ENCODE measurements around the gene NRAP. TPM values are rescaled to one million over a fixed set of nuclear protein-coding genes. Genes with fewer than 3 reads are reported as not detected.

NRAP gene
- total RNA-seq, 1 donor from 2014 or later, result not detected

DNA sequence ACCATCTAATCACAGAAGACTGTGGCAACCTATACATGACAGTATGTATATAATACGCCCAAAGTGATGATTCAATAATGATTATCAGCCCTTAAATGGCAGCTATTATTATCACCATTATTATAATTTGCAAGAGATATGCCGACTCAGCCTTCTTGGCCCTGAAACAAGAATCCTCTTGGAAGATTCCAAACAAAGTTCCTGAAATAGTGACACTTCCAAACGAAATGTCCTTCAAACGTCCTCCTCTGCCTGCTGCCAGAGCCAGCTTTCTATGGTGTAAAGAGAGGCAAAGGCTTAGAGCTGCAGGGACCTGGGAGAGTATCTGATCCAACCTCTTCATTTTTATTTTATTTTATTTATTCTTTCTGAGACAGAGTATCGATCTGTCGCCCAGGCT, 36.0 kb downstream of the NRAP start:
- Histone ChIP-seq H3K4me1 (no peaks in the 10 kb centered on the region), H3K4me3 (no peak overlapping the region), H3K36me3 (no peaks in the 10 kb centered on the region), H3K27ac (no peak overlapping the region), H3K9me3 (no peaks in the 10 kb centered on the region), H3K27me3 (ENCODE audit: low read depth) (no peaks in the 10 kb centered on the region)
- intact Hi-C loops (cut with DNase I), result no loop called here
- no peak for DNase-seq
- TF ChIP-seq, protein P1, sequence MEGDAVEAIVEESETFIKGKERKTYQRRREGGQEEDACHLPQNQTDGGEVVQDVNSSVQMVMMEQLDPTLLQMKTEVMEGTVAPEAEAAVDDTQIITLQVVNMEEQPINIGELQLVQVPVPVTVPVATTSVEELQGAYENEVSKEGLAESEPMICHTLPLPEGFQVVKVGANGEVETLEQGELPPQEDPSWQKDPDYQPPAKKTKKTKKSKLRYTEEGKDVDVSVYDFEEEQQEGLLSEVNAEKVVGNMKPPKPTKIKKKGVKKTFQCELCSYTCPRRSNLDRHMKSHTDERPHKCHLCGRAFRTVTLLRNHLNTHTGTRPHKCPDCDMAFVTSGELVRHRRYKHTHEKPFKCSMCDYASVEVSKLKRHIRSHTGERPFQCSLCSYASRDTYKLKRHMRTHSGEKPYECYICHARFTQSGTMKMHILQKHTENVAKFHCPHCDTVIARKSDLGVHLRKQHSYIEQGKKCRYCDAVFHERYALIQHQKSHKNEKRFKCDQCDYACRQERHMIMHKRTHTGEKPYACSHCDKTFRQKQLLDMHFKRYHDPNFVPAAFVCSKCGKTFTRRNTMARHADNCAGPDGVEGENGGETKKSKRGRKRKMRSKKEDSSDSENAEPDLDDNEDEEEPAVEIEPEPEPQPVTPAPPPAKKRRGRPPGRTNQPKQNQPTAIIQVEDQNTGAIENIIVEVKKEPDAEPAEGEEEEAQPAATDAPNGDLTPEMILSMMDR (IDR thresholded peaks at IDR 0.05), result no peak
- no peak for ATAC-seq

DNA sequence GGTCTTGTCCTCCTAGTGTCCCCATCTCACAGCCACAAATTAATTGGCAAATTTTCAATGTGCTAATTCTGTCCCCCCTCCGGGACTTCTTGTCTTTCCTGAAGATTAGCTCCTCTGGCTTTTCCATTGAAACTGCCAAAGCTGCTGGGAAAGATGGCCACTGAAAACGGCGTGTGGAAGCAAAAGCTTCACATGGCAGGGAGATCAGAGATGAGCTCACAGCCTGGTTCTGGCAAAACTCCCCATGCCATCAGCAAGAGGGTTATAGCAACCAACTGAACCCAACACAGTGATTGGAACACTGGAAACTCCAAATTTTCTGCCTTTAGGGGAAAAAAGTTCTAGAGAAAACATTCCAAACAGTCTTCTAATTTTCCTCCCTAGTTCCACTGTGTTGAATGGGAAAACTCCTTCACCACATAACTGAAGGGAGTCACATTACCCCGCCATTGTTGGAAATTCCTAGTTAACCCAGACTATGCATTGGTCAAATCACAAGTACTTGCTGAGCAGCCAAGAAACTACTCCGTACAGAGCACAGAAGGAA, 37.0 kb downstream of the NRAP start:
- H3K9me3 ChIP-seq, result no peaks in the 10 kb centered on the region
- DNase-seq (no peak), ATAC-seq (no peak)
- no peaks in the 10 kb centered on the region for H3K4me1 ChIP-seq
- TF ChIP-seq, protein P1 (IDR thresholded peaks at IDR 0.05), result no peak
- no peak overlapping the region for H3K4me3 ChIP-seq
- H3K27me3 ChIP-seq (ENCODE audit: low read depth), result no peaks in the 10 kb centered on the region
- H3K36me3 ChIP-seq, result no peaks in the 10 kb centered on the region
- H3K27ac ChIP-seq, result no peak overlapping the region
- intact Hi-C loops (cut with DNase I), result no loop called here

- Histone ChIP-seq H3K27ac (no peak overlapping the region), H3K4me1 (no peaks in the 10 kb centered on the region), H3K9me3 (no peaks in the 10 kb centered on the region), H3K27me3 (ENCODE audit: low read depth) (peaks cover 4% of the 10 kb centered on the region), H3K36me3 (no peaks in the 10 kb centered on the region), H3K4me3 (no peak overlapping the region)
- ATAC-seq (no peak), DNase-seq (no peak)
- TF ChIP-seq, protein P1 (IDR thresholded peaks at IDR 0.05), result no peak
- intact Hi-C loops (cut with DNase I), result no loop called here
These were observed 38.2 kb downstream of the NRAP start for GRCh38 chr10:113625461-113626186.

- DNase-seq, result no peak
- TF ChIP-seq, protein P1 (IDR thresholded peaks at IDR 0.05), result no peak
- intact Hi-C loops (cut with DNase I), result no loop called here
These were observed 41.0 kb downstream of the NRAP start for GRCh38 chr10:113622831-113623230.

GRCh38 chr10:113621799-113622198, 42.0 kb downstream of the NRAP start:
- H3K9me3 ChIP-seq, result no peaks in the 10 kb centered on the region
- H3K36me3 ChIP-seq, result no peaks in the 10 kb centered on the region
- TF ChIP-seq, protein P1 (IDR thresholded peaks at IDR 0.05), result no peak
- intact Hi-C loops (cut with DNase I), result no loop called here
- H3K27me3 ChIP-seq (ENCODE audit: low read depth), result peaks cover 12% of the 10 kb centered on the region
- DNase-seq (no peak), ATAC-seq (no peak)
- H3K27ac ChIP-seq, result no peak overlapping the region
- no peak overlapping the region for H3K4me3 ChIP-seq
- H3K4me1 ChIP-seq, result no peaks in the 10 kb centered on the region

More at GRCh38 chr10:113622831-113623230, 41.0 kb downstream of the NRAP start:
- Histone ChIP-seq H3K4me1 (no peaks in the 10 kb centered on the region), H3K36me3 (no peaks in the 10 kb centered on the region), H3K4me3 (no peak overlapping the region), H3K27me3 (ENCODE audit: low read depth) (peaks cover 4% of the 10 kb centered on the region), H3K9me3 (no peaks in the 10 kb centered on the region), H3K27ac (no peak overlapping the region)
- ATAC-seq, result no peak
